Cardiac muscle cell (in vitro differentiated cells and primary cell): ENCODE results near the gene UROC1. TPM values are rescaled to one million over a fixed set of nuclear protein-coding genes. Genes with fewer than 3 reads are reported as not detected.

ENCODE experiments used
- DNase-seq, 2 donors: peaks; one replicate each; pipeline versions ENCODE4 v3.0.0 to v3.0.0-alpha.2; 2010 to 2017; ENCODE audit warnings: low read depth in 1 of 2, low spot score in 1 of 2
- H3K27ac ChIP-seq: fragments of 200-600 bp; sonication (generic); 2 replicates; pipeline ENCODE4 v1.5.1; 2016
- H3K27me3 ChIP-seq: fragments of 200-600 bp; sonication (generic); 2 replicates; pipeline ENCODE4 v1.6.0; 2016; ENCODE audit warnings: control low read depth
- H3K36me3 ChIP-seq: fragments of 200-600 bp; sonication (generic); 2 replicates; pipeline ENCODE4 v1.5.1; 2016; ENCODE audit warnings: control low read depth
- H3K4me1 ChIP-seq: fragments of 200-600 bp; sonication (generic); 2 replicates; pipeline ENCODE4 v1.8.1; 2017; ENCODE audit warnings: low read depth, mild to moderate bottlenecking, mixed run types
- H3K4me3 ChIP-seq: fragments of 200-600 bp; sonication (generic); 2 replicates; pipeline ENCODE4 v1.5.1; 2016; ENCODE audit warnings: mild to moderate bottlenecking
- H3K9me3 ChIP-seq: fragments of 200-600 bp; sonication (generic); 2 replicates; pipeline ENCODE4 v1.5.1; 2017; ENCODE audit warnings: low read depth, mild to moderate bottlenecking, control low read depth
- CTCF ChIP-seq: IDR thresholded peaks from 2 replicates; pipeline ENCODE4 v1.5.1; 2012; ENCODE audit warnings: low read depth, mild to moderate bottlenecking, low read length
- polyA plus RNA-seq: library from polyadenylated mRNA; unstranded; fragments of >200 nt; fragmentation: Nextera tagmentation; extraction: Ambion mirVana; gene quantifications from 2 replicates; pipeline ENCODE4 v1.2.1, GENCODE V29; 2016
- total RNA-seq: library from RNA; depleted of rRNA; stranded (reverse); fragments of >200 nt; gene quantifications from 2 replicates; pipeline ENCODE4 v1.2.3, GENCODE V29; 2016

The UROC1 gene
- total and polyA plus RNA-seq, 2 experiments from 2014 or later = not detected

GRCh38 chr3:126556637-126557414 lies 39.3 kb upstream of the UROC1 start:
- Histone ChIP-seq H3K4me3 (no peak overlapping the region), H3K36me3 (no peaks in the 10 kb centered on the region), H3K27ac (no peak overlapping the region), H3K9me3 (no peaks in the 10 kb centered on the region), H3K27me3 (no peaks in the 10 kb centered on the region), H3K4me1 (no peaks in the 10 kb centered on the region)
- TF ChIP-seq CTCF = no peak
- no peak for DNase-seq

GRCh38 chr3:126555795-126556636 lies 38.4 kb upstream of the UROC1 start:
- no peak for TF ChIP-seq CTCF
- H3K27me3 ChIP-seq = no peaks in the 10 kb centered on the region
- H3K4me1 ChIP-seq = no peaks in the 10 kb centered on the region
- H3K4me3 ChIP-seq = no peak overlapping the region
- DNase-seq = no peak
- H3K9me3 ChIP-seq = no peaks in the 10 kb centered on the region
- H3K27ac ChIP-seq = no peak overlapping the region
- no peaks in the 10 kb centered on the region for H3K36me3 ChIP-seq

- Histone ChIP-seq H3K27me3 (no peaks in the 10 kb centered on the region), H3K4me1 (no peaks in the 10 kb centered on the region), H3K36me3 (no peaks in the 10 kb centered on the region), H3K4me3 (no peak overlapping the region), H3K9me3 (no peaks in the 10 kb centered on the region), H3K27ac (no peak overlapping the region)
- DNase-seq = no peak
- TF ChIP-seq CTCF = no peak
Measured at GRCh38 chr3:126554560-126555525, 37.3 kb upstream of the UROC1 start.

- Histone ChIP-seq H3K4me3 (no peak overlapping the region), H3K27me3 (no peaks in the 10 kb centered on the region)
- DNase-seq = no peak
Measured at GRCh38 chr3:126553284-126554084, 35.9 kb upstream of the UROC1 start.

More at GRCh38 chr3:126553284-126554084, 35.9 kb upstream of the UROC1 start:
- Histone ChIP-seq H3K36me3 (no peaks in the 10 kb centered on the region), H3K9me3 (no peaks in the 10 kb centered on the region), H3K27ac (no peak overlapping the region), H3K4me1 (no peaks in the 10 kb centered on the region)
- TF ChIP-seq CTCF = no peak
